CD4-positive, alpha-beta memory T cell (primary cell): Measurements from ENCODE around the gene CUX1. TPM values are rescaled to one million over a fixed set of nuclear protein-coding genes. Genes with fewer than 3 reads are reported as not detected.

Experiments
- CTCF ChIA-PET: fragments of 350-600 bp; sonication (Branson Sonifier 250); formaldehyde crosslinking; loops from one replicate; lab custom pipeline; 2021; ENCODE audit warnings: inconsistent platforms; ENCODE audit not compliant: partially characterized antibody; lab: Charles Lee
- POLR2A ChIA-PET: fragments of 350-600 bp; sonication (Branson Sonifier 250); formaldehyde crosslinking; loops from one replicate; lab custom pipeline; 2021; ENCODE audit not compliant: partially characterized antibody; lab: Charles Lee
- DNase-seq, 5 donors: peaks; one replicate each; pipeline versions ENCODE4 v3.0.0 to v3.0.0-alpha.2; 2020 to 2022; ENCODE audit warnings: mixed read lengths in 1 of 5
- H3K27ac ChIP-seq: one replicate; pipeline ENCODE4 v1.7.0; 2013; ENCODE audit warnings: low read depth, low read length
- H3K27me3 ChIP-seq: 2 replicates; pipeline ENCODE4 v1.7.0; 2013; ENCODE audit warnings: mild to moderate bottlenecking, low read length, moderate library complexity; ENCODE audit not compliant: insufficient read depth
- H3K36me3 ChIP-seq: 2 replicates; pipeline ENCODE4 v1.7.0; 2013; ENCODE audit warnings: mild to moderate bottlenecking, low read length, moderate library complexity; ENCODE audit not compliant: insufficient read depth
- H3K4me1 ChIP-seq: 2 replicates; pipeline ENCODE4 v1.7.0; 2013; ENCODE audit warnings: mild to moderate bottlenecking, low read length, moderate library complexity; ENCODE audit not compliant: insufficient read depth
- H3K4me3 ChIP-seq, 2 donors: one replicate each; pipeline ENCODE4 v1.7.0; 2013; ENCODE audit warnings: low read length in 2 of 2, mild to moderate bottlenecking in 1 of 2
- H3K9me3 ChIP-seq, 2 donors: one replicate each; pipeline ENCODE4 v1.7.0; 2013; ENCODE audit warnings: low read length in 2 of 2, control low read depth in 1 of 2; ENCODE audit not compliant: control insufficient read depth in 1 of 2
- H3K27ac Mint-ChIP-seq, 7 donors: one replicate each; pipeline ENCODE4 v1.8.0; 2020 to 2021; ENCODE audit warnings: mixed read lengths in 7 of 7, mild to moderate bottlenecking in 6 of 7, inconsistent platforms in 3 of 7, moderate library complexity in 3 of 7
- H3K27me3 Mint-ChIP-seq, 2 donors: one replicate each; pipeline ENCODE4 v1.8.0; 2020 to 2021; ENCODE audit warnings: mixed read lengths in 2 of 2
- H3K36me3 Mint-ChIP-seq, 2 donors: one replicate each; pipeline ENCODE4 v1.8.0; 2020 to 2021; ENCODE audit warnings: mixed read lengths in 2 of 2, inconsistent platforms in 1 of 2, mild to moderate bottlenecking in 1 of 2
- H3K4me1 Mint-ChIP-seq, 4 donors: one replicate each; pipeline ENCODE4 v1.8.0; 2020 to 2021; ENCODE audit warnings: mixed read lengths in 4 of 4, mild to moderate bottlenecking in 1 of 4
- H3K4me3 Mint-ChIP-seq, 8 donors: one replicate each; pipeline ENCODE4 v1.8.0; 2020 to 2021; ENCODE audit warnings: mixed read lengths in 8 of 8, mild to moderate bottlenecking in 7 of 8, moderate library complexity in 6 of 8, inconsistent platforms in 3 of 8
- H3K9me3 Mint-ChIP-seq, 8 donors: one replicate each; pipeline ENCODE4 v1.8.0; 2020 to 2021; ENCODE audit warnings: mixed read lengths in 8 of 8, mild to moderate bottlenecking in 5 of 8, inconsistent platforms in 3 of 8, moderate library complexity in 1 of 8
- intact Hi-C: fragments of 100-400 bp; cut with micrococcal nuclease; formaldehyde crosslinking; loops from one replicate; pipeline ENCODE4 v1.15.1; 2023
- polyA plus RNA-seq, 2 donors: library from polyadenylated mRNA; unstranded; fragments of 300-500 nt; fragmentation: Illumina TruSeq; gene quantifications; one replicate each; pipeline ENCODE4 v1.2.3, GENCODE V29; 2021
- total RNA-seq, 2 experiments: library from RNA; stranded (reverse); gene quantifications; one replicate each; pipeline ENCODE4 v1.2.3, GENCODE V29; 2021

CUX1 gene
- total and polyA plus RNA-seq, 4 experiments from 2014 or later, result 2.1 to 47.6 (median 36.1) TPM

DNA sequence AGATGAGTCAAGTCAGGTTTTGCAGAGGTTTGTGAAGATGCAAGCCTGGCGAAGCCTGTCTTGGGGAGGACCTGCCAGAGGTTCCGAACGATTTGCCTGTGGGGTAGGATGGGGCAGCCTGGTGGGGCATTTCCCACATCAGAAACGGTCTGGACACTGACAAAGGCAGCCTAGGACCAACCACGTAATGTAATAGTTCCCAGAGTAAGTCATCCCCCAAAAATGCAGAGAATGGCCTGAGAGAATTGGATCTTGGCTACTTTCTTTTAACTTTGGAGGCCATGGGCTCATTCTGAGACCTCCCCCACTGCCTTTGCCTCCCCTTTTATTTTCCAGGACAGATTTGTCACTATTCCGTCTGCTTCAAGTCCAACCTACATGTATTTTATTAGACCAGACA lies 300.3 kb downstream of the CUX1 start:
- no peak overlapping the region for H3K27ac ChIP-seq
- POLR2A ChIA-PET, result no interaction called here
- no peaks in the 10 kb centered on the region for H3K27me3 ChIP-seq
- Mint-ChIP-seq H3K27me3 (no peaks in the 10 kb centered on the region), H3K4me3 (no peak overlapping the region), H3K9me3 (peaks cover 0 to 3% (median 0%) of the 10 kb centered on the region in 8 donors), H3K36me3 (peaks cover 46 to 48% of the 10 kb centered on the region in 2 donors), H3K27ac (no peak overlapping the region), H3K4me1 (peaks cover 8 to 15% (median 9%) of the 10 kb centered on the region in 4 donors)
- no peak for DNase-seq
- peaks cover 10% of the 10 kb centered on the region for H3K36me3 ChIP-seq
- no peak overlapping the region for H3K4me3 ChIP-seq
- intact Hi-C loops, result no loop called here
- H3K9me3 ChIP-seq, result no peaks in the 10 kb centered on the region
- H3K4me1 ChIP-seq, result peaks cover 10% of the 10 kb centered on the region
- CTCF ChIA-PET, result no interaction called here

DNA sequence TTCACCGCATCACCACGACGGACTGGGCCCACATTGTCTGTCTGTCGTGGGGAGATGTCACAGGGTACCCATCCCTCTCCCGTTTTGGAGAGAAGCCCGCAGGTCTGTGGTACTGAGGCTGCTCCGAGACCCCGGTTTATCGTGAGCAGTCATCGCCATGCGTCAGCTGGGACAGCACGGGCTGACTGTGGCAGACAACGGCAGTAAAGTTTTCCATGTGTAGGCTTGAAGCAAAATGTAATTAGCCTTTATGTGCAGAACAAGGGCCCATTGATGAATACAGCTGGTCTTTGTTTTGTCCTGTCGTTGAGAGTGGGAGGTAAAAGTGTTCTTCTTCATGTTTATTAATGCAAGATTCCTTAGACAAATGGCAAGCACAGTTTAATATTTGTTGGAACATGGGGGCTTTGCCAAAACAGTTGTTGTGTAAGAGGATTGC lies 301.8 kb downstream of the CUX1 start:
- CTCF ChIA-PET, result no interaction called here
- Mint-ChIP-seq H3K9me3 (peaks cover 0 to 3% (median 0%) of the 10 kb centered on the region in 8 donors), H3K27ac (no peak overlapping the region), H3K27me3 (no peaks in the 10 kb centered on the region), H3K4me3 (no peak overlapping the region), H3K36me3 (peaks cover 39 to 44% of the 10 kb centered on the region in 2 donors), H3K4me1 (peaks cover 8 to 15% (median 9%) of the 10 kb centered on the region in 4 donors)
- peaks cover 10% of the 10 kb centered on the region for H3K36me3 ChIP-seq
- H3K4me3 ChIP-seq, result no peak overlapping the region
- no peak overlapping the region for H3K27ac ChIP-seq
- intact Hi-C loops, result no loop called here
- H3K4me1 ChIP-seq, result peaks cover 10% of the 10 kb centered on the region
- POLR2A ChIA-PET, result no interaction called here
- H3K9me3 ChIP-seq, result no peaks in the 10 kb centered on the region
- H3K27me3 ChIP-seq, result no peaks in the 10 kb centered on the region
- DNase-seq, result no peak

DNA sequence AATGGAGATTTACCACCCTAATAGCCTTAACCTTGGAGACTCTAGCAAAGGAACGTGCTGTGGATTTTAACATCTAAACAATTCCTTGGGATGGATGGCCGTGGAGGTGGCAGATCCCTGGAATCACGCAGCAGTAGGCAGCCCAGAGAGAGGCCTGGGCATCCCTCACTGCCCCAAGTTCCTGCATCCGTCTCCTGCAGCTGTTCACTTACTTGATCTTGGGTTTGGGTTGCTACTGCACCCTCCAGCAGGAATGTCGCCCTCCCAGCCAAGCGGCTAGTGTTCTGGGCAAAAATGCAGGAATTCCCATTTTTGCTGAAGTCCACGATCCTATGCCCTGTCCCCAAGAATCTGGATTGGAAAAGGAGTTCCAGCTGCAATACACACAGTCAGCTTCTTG lies 302.5 kb downstream of the CUX1 start:
- ChIA-PET CTCF (interaction anchor here (0.9 kb wide), 1 partner anchor 33 kb away, joined by 3 read pairs; no protein-coding TSS in a partner anchor), POLR2A (no interaction called here)
- Histone ChIP-seq H3K36me3 (peaks cover 10% of the 10 kb centered on the region), H3K27ac (no peak overlapping the region), H3K9me3 (no peaks in the 10 kb centered on the region), H3K4me3 (no peak overlapping the region), H3K4me1 (peaks cover 10% of the 10 kb centered on the region), H3K27me3 (no peaks in the 10 kb centered on the region)
- intact Hi-C loops, result no loop called here
- peaks cover 0 to 3% (median 0%) of the 10 kb centered on the region in 8 donors for H3K9me3 Mint-ChIP-seq
- peaks cover 8 to 15% (median 9%) of the 10 kb centered on the region in 4 donors for H3K4me1 Mint-ChIP-seq
- no peak overlapping the region for H3K27ac Mint-ChIP-seq
- peaks cover 41 to 42% of the 10 kb centered on the region in 2 donors for H3K36me3 Mint-ChIP-seq
- no peak overlapping the region for H3K4me3 Mint-ChIP-seq
- no peak for DNase-seq
- no peaks in the 10 kb centered on the region for H3K27me3 Mint-ChIP-seq

DNA sequence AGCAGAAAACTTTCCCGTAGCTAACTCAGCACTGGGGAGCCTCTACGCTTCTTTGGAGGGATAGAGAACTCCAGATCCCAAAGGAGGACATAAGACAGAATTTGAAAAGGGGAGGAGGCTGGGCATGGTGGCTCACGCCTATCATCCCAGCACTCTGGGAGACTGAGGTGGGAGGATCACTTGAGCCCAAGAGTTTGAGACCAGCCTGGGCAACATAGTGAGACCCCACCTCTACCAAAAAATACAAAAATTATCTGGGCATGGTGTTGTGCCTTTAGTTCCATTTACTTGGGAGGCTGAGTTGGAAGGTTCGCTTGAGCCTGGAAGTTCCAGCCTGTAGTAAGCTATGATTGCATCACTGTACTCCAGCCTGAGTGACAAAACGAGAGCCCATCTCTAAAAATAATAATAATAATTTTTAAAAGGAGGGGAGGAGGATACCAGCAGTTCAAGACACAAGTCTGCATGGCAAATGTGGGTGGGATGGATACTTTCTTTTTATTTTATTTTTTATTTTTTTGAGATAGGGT lies 303.3 kb downstream of the CUX1 start:
- H3K4me3 Mint-ChIP-seq, result no peak overlapping the region
- H3K27me3 Mint-ChIP-seq, result no peaks in the 10 kb centered on the region
- Histone ChIP-seq H3K27ac (no peak overlapping the region), H3K36me3 (peaks cover 5% of the 10 kb centered on the region), H3K27me3 (no peaks in the 10 kb centered on the region), H3K4me1 (peaks cover 10% of the 10 kb centered on the region), H3K9me3 (no peaks in the 10 kb centered on the region), H3K4me3 (no peak overlapping the region)
- no peak for DNase-seq
- ChIA-PET POLR2A (no interaction called here), CTCF (interaction anchor here (0.9 kb wide), 1 partner anchor 34 kb away, joined by 3 read pairs; no protein-coding TSS in a partner anchor)
- no peak overlapping the region for H3K27ac Mint-ChIP-seq
- H3K4me1 Mint-ChIP-seq, result peaks cover 8 to 15% (median 9%) of the 10 kb centered on the region in 4 donors
- peaks cover 34 to 35% of the 10 kb centered on the region in 2 donors for H3K36me3 Mint-ChIP-seq
- no peaks in the 10 kb centered on the region for H3K9me3 Mint-ChIP-seq
- intact Hi-C loops, result no loop called here

DNA sequence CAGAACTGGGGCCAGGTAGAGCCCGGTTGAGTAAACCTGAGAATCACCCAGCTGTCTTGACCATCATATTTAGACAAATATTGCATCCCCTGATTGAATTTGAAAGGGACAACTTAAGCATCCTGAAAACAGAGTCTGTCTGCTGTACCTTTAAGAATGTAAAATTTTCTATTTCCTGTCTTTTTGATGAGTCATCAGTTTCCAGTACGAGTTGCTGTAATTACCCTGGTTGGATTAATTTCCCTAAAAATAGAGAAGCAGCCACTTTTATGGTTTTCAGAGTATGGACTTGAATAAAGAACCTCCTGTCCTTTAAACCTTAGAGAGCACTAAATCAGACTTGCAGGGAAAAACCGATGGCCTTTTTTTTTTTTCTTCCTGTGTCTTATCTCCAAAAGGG lies 304.6 kb downstream of the CUX1 start:
- Histone ChIP-seq H3K4me1 (peaks cover 10% of the 10 kb centered on the region), H3K36me3 (no peaks in the 10 kb centered on the region), H3K9me3 (no peaks in the 10 kb centered on the region), H3K4me3 (no peak overlapping the region), H3K27me3 (no peaks in the 10 kb centered on the region), H3K27ac (no peak overlapping the region)
- peaks cover 23 to 34% of the 10 kb centered on the region in 2 donors for H3K36me3 Mint-ChIP-seq
- intact Hi-C loops, result no loop called here
- no peaks in the 10 kb centered on the region for H3K9me3 Mint-ChIP-seq
- no peaks in the 10 kb centered on the region for H3K27me3 Mint-ChIP-seq
- ChIA-PET CTCF (no interaction called here), POLR2A (no interaction called here)
- DNase-seq, result no peak
- peak overlapping the region in 2 of 7 donors; percentile 24 to 43 for H3K27ac Mint-ChIP-seq
- no peak overlapping the region for H3K4me3 Mint-ChIP-seq
- peaks cover 8 to 15% (median 8%) of the 10 kb centered on the region in 4 donors for H3K4me1 Mint-ChIP-seq

DNA sequence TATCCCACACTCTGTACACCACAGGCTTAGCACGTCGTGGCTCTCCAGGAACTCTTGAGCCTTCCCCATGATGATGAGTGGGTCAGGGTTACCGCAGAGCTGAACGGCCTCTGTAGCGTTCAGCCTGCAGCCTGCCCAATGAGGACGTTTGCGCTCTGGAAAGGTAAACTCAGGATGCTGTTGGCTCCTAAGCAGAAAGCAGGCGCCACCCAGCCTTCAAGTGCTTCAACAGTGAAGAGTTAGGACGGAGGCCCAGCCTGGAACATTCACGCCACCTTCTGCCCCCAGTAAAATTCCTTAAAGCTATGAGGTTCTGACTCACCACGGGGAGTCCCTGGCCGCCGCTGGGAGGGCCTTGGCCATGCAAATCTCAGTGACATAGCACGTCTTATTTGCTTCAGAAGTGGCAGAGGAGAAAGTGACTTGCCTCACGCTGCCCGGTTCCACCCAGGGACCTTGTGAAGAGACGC lies 307.7 kb downstream of the CUX1 start:
- Histone ChIP-seq H3K4me1 (peaks cover 10% of the 10 kb centered on the region), H3K4me3 (no peak overlapping the region), H3K27me3 (no peaks in the 10 kb centered on the region), H3K9me3 (no peaks in the 10 kb centered on the region), H3K36me3 (no peaks in the 10 kb centered on the region), H3K27ac (no peak overlapping the region)
- CTCF ChIA-PET, result no interaction called here
- intact Hi-C loops, result no loop called here
- Mint-ChIP-seq H3K36me3 (peaks cover 20 to 26% of the 10 kb centered on the region in 2 donors), H3K4me3 (no peak overlapping the region), H3K27me3 (no peaks in the 10 kb centered on the region), H3K27ac (no peak overlapping the region), H3K4me1 (peaks cover 8 to 14% (median 8%) of the 10 kb centered on the region in 4 donors), H3K9me3 (no peaks in the 10 kb centered on the region)
- POLR2A ChIA-PET, result no interaction called here
- no peak for DNase-seq

DNA sequence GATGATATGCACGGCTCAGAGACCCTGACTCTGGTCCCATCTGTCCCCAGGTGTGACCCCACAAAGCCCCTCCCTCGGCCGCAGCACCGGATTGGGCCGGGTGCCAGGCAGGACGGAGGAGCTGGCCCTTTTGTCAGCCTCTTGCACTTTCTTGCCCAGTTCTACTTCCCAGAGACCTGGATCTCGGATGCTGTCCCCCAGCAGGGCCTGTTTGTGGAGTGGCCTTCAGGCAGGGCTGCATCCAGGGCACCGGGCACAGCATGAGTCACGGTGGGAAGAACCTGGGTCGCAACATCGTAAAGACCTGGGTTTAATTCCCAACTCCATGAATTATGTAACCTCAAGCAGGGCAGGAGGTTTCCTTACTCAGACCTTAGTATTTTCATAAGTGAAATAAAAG lies 310.9 kb downstream of the CUX1 start:
- Histone ChIP-seq H3K36me3 (no peaks in the 10 kb centered on the region), H3K27ac (no peak overlapping the region), H3K4me1 (no peaks in the 10 kb centered on the region), H3K9me3 (no peaks in the 10 kb centered on the region), H3K27me3 (no peaks in the 10 kb centered on the region), H3K4me3 (no peak overlapping the region)
- POLR2A ChIA-PET, result no interaction called here
- H3K27me3 Mint-ChIP-seq, result no peaks in the 10 kb centered on the region
- H3K36me3 Mint-ChIP-seq, result peaks cover 18 to 30% of the 10 kb centered on the region in 2 donors
- intact Hi-C loops, result no loop called here
- no peaks in the 10 kb centered on the region for H3K9me3 Mint-ChIP-seq
- CTCF ChIA-PET, result no interaction called here
- H3K27ac Mint-ChIP-seq, result no peak overlapping the region
- peaks cover 0 to 3% (median 0%) of the 10 kb centered on the region in 4 donors for H3K4me1 Mint-ChIP-seq
- no peak overlapping the region for H3K4me3 Mint-ChIP-seq
- no peak for DNase-seq
